Activated CD8-positive, alpha-beta memory T cell treated with anti-CD3 and anti-CD28 coated beads, Interleukin-2, amount 50 U/mL, for 48 hours (primary cell): ENCODE results near the gene TMEM209.

ENCODE experiments used
- DNase-seq: peaks from one replicate; pipeline ENCODE4 v3.0.0-alpha.2; 2020

TMEM209 gene

GRCh38 chr7:130118294-130118693 lies 86.9 kb downstream of the TMEM209 start:
- no peak for DNase-seq

GRCh38 chr7:130114776-130115175 lies 90.4 kb downstream of the TMEM209 start:
- DNase-seq = no peak
